Keratinocyte (primary cell): ENCODE measurements around the gene OBSCN. TPM values are rescaled to one million over a fixed set of nuclear protein-coding genes. Genes with fewer than 3 reads are reported as not detected.

Experiments
- DNase-seq: peaks from one replicate; pipeline ENCODE4 v3.0.0-alpha.2; 2011; ENCODE audit warnings: low read depth, missing footprints, low spot score
- FAIRE-seq: peaks from 2 replicates; lab custom pipeline; 2011; peaks lifted over from hg19 to GRCh38; lab: Jason Lieb, UNC
- H2AFZ ChIP-seq: 2 replicates; pipeline ENCODE4 v1.6.0; 2012; ENCODE audit warnings: low read length, control low read depth, inconsistent platforms; ENCODE audit not compliant: control insufficient read depth
- H3K27ac ChIP-seq: 2 replicates; pipeline ENCODE4 v1.5.1; 2011; ENCODE audit warnings: low read length; ENCODE audit not compliant: control insufficient read depth, insufficient read depth
- H3K27me3 ChIP-seq: 3 replicates; pipeline ENCODE4 v1.6.0; 2011; ENCODE audit warnings: low read length; ENCODE audit not compliant: control insufficient read depth, insufficient read depth; ENCODE audit errors: extremely low read depth
- H3K36me3 ChIP-seq, 2 experiments: 2 replicates in 1 of 2; 3 replicates in 1 of 2; pipeline ENCODE4 v1.5.1; 2011; ENCODE audit warnings: low read length in 2 of 2, mild to moderate bottlenecking in 1 of 2; ENCODE audit not compliant: control insufficient read depth in 2 of 2, insufficient read depth in 2 of 2; ENCODE audit errors: extremely low read depth in 1 of 2
- H3K4me1 ChIP-seq: 3 replicates; pipeline ENCODE4 v1.5.1; 2011; ENCODE audit warnings: low read length; ENCODE audit not compliant: control insufficient read depth, insufficient read depth; ENCODE audit errors: extremely low read depth
- H3K4me2 ChIP-seq: 3 replicates; pipeline ENCODE4 v1.6.0; 2011; ENCODE audit warnings: low read depth, low read length; ENCODE audit not compliant: control insufficient read depth, insufficient read depth; ENCODE audit errors: extremely low read depth
- H3K4me3 ChIP-seq, 3 experiments: fragments of 200-600 bp in 1 of 3; sonication (generic) in 1 of 3; 2 replicates in 2 of 3; 3 replicates in 1 of 3; pipeline ENCODE4 v1.5.1; 2011 to 2016; ENCODE audit warnings: low read length in 3 of 3, mild to moderate bottlenecking in 3 of 3, control low read depth in 2 of 3, inconsistent platforms in 1 of 3, low read depth in 1 of 3, mixed read lengths in 1 of 3, mixed run types in 1 of 3, moderate library complexity in 1 of 3; ENCODE audit not compliant: control insufficient read depth in 2 of 3, insufficient read depth in 2 of 3; ENCODE audit errors: extremely low read depth in 1 of 3
- H3K79me2 ChIP-seq: 2 replicates; pipeline ENCODE4 v1.6.0; 2012; ENCODE audit warnings: low read length; ENCODE audit not compliant: control insufficient read depth, insufficient read depth
- H3K9ac ChIP-seq: 3 replicates; pipeline ENCODE4 v1.6.0; 2011; ENCODE audit warnings: low read length; ENCODE audit not compliant: control insufficient read depth, insufficient read depth; ENCODE audit errors: extremely low read depth
- H3K9me1 ChIP-seq: 3 replicates; pipeline ENCODE4 v1.6.0; 2011; ENCODE audit warnings: low read length; ENCODE audit not compliant: control insufficient read depth, insufficient read depth; ENCODE audit errors: extremely low read depth
- H3K9me3 ChIP-seq: 2 replicates; pipeline ENCODE4 v1.5.1; 2012; ENCODE audit warnings: low read depth, low read length; ENCODE audit not compliant: control insufficient read depth
- H4K20me1 ChIP-seq: 3 replicates; pipeline ENCODE4 v1.6.0; 2011; ENCODE audit warnings: low read length; ENCODE audit not compliant: control insufficient read depth, insufficient read depth; ENCODE audit errors: extremely low read depth
- EZH2 ChIP-seq: IDR thresholded peaks from one replicate; pipeline ENCODE4 v1.6.1; 2012; ENCODE audit warnings: inconsistent platforms, mild to moderate bottlenecking, low read length, moderate library complexity
- dilution Hi-C: fragments of 300-500 bp; cut with MboI; formaldehyde crosslinking; loops from one replicate; pipeline ENCODE4 v1.7.0; 2020; ENCODE audit warnings: low sequenced_read_pairs; ENCODE audit not compliant: extremely low pct_ligation_motif_present
- polyA plus RNA-seq, 5 experiments: library from polyadenylated mRNA; depleted of rRNA in 3 of 5; stranded (reverse) in 3 of 5; stranded (forward) in 1 of 5; unstranded in 1 of 5; fragments of >200 nt; gene quantifications; 1 replicate in 1 of 5; 2 replicates in 3 of 5; 3 replicates in 1 of 5; pipeline versions ENCODE4 v1.2.1 to v1.2.3, GENCODE V29; 2011 to 2012; ENCODE audit warnings: missing spikeins in 2 of 5, low read depth in 1 of 5, low replicate concordance in 1 of 5
- TF ChIP-seq, protein P1 (sequence below), 3 experiments: IDR thresholded peaks in 1 of 3; conservative IDR thresholded peaks in 1 of 3; optimal IDR thresholded peaks in 1 of 3; 2 replicates in 2 of 3; 3 replicates in 1 of 3; pipeline versions ENCODE3 to v1.5.1; 2011; ENCODE audit warnings: low read length in 3 of 3, mild to moderate bottlenecking in 3 of 3, moderate library complexity in 2 of 3, control low read depth in 1 of 3, inconsistent platforms in 1 of 3; ENCODE audit not compliant: insufficient read depth in 2 of 3; ENCODE audit errors: extremely low read depth in 1 of 3

OBSCN gene
- polyA plus RNA-seq, 1 donor (not counting 4 experiments of a cell fraction or from before 2014, with no cell fraction given), result 1.8 TPM

DNA sequence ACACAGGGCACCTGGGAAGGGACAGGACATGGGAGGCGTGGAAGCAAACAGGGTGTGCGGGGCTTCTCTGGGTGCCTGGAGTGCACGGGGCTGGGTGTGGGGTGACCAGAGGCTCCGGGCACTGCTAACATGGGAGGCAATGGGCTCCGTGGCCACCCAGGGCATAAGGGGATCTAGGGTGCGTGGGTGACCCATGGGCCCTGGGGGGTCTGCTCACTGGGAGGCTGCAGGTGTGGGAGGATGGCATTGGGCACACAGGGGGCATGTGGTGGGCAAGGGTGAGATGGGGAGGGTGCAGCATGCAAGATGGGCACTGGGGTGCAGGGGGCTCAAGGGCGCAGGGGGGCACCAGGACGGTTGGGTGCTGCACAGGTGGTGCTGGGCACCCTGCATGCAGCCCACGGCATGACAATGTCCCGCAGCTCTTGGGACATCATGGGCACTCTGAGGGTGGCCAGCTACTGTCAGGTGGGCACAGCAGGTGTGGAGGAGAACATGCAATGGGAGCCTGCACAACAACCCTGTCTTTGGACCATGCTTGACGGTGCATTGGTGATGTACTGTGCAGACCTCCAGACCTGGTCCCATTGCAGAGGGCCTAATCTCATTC, 183.7 kb downstream of the OBSCN start:
- dilution Hi-C loops, result no loop called here
- H3K9ac ChIP-seq, result no peak overlapping the region
- FAIRE-seq (no peak), DNase-seq (no peak)
- peaks cover 16 to 17% of the 10 kb centered on the region in 2 experiments for H3K36me3 ChIP-seq
- H3K79me2 ChIP-seq, result no peaks in the 10 kb centered on the region
- H4K20me1 ChIP-seq, result peaks cover 7% of the 10 kb centered on the region
- no peaks in the 10 kb centered on the region for H3K9me1 ChIP-seq
- H3K27me3 ChIP-seq, result no peaks in the 10 kb centered on the region
- no peak overlapping the region for H2AFZ ChIP-seq
- no peak overlapping the region for H3K27ac ChIP-seq
- TF ChIP-seq, protein P1, sequence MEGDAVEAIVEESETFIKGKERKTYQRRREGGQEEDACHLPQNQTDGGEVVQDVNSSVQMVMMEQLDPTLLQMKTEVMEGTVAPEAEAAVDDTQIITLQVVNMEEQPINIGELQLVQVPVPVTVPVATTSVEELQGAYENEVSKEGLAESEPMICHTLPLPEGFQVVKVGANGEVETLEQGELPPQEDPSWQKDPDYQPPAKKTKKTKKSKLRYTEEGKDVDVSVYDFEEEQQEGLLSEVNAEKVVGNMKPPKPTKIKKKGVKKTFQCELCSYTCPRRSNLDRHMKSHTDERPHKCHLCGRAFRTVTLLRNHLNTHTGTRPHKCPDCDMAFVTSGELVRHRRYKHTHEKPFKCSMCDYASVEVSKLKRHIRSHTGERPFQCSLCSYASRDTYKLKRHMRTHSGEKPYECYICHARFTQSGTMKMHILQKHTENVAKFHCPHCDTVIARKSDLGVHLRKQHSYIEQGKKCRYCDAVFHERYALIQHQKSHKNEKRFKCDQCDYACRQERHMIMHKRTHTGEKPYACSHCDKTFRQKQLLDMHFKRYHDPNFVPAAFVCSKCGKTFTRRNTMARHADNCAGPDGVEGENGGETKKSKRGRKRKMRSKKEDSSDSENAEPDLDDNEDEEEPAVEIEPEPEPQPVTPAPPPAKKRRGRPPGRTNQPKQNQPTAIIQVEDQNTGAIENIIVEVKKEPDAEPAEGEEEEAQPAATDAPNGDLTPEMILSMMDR (optimal IDR thresholded peaks at IDR 0.05 in 1 of 3, IDR thresholded peaks at IDR 0.05 in 1 of 3, conservative IDR thresholded peaks at IDR 0.05 in 1 of 3; ENCODE audit: extremely low read depth in 1 of 3, insufficient read depth in 2 of 3, low read length in 3 of 3), result no peak
- no peak for TF ChIP-seq EZH2
- H3K4me1 ChIP-seq, result peaks cover 7% of the 10 kb centered on the region
- no peak overlapping the region for H3K4me3 ChIP-seq
- no peaks in the 10 kb centered on the region for H3K9me3 ChIP-seq
- no peak overlapping the region for H3K4me2 ChIP-seq

DNA sequence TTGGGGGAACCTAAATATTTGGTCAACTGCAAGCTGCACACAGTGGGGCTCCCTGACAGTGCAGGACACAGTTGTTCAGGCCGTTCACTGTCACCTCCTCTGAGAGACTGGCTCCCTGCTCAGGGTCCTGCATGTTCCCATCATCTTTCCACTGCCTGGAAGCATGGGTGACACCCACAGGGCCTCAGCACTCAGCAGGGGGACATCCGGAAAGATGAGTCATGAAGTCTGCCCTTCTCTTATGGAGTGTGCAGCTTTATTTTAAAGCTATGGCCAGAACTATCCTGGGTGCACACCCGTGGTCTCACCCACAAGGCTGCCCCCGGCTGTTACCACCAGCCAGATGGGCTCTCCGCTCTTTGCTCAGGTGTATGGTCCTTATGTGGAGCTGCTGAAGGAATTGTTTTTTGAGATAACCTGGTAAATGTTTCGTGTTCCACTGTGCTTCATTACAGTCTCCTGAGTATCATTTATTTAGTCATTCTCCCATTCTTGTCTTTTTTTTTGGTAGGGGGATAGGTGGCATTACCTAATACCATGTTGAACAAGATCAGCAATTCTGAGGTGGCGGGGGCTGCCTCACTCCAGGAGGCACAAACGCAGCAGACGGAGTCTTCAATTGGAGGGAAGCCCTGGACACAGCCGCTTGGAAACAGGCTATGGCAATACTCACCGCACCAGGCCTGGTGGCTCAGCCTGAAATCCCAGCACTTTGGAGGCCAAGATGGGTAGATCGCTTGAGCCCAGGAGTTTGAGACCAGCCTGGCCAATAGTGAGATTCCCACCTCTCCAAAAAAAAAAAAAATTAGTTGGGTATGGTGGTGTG, 184.5 kb downstream of the OBSCN start:
- Histone ChIP-seq H3K79me2 (no peaks in the 10 kb centered on the region), H3K27ac (no peak overlapping the region), H4K20me1 (peaks cover 7% of the 10 kb centered on the region), H3K27me3 (no peaks in the 10 kb centered on the region), H3K4me2 (no peak overlapping the region), H3K4me3 (no peak overlapping the region), H3K36me3 (peaks cover 18 to 21% of the 10 kb centered on the region in 2 experiments), H2AFZ (no peak overlapping the region), H3K9ac (no peak overlapping the region), H3K4me1 (peaks cover 7% of the 10 kb centered on the region), H3K9me1 (no peaks in the 10 kb centered on the region), H3K9me3 (no peaks in the 10 kb centered on the region)
- DNase-seq (no peak), FAIRE-seq (no peak)
- TF ChIP-seq, protein P1 (optimal IDR thresholded peaks at IDR 0.05 in 1 of 3, IDR thresholded peaks at IDR 0.05 in 1 of 3, conservative IDR thresholded peaks at IDR 0.05 in 1 of 3; ENCODE audit: extremely low read depth in 1 of 3, insufficient read depth in 2 of 3, low read length in 3 of 3), result no peak
- no peak for TF ChIP-seq EZH2
- dilution Hi-C loops, result no loop called here
